AG04450 (cell line): ENCODE results near the gene SMAD3. TPM values are rescaled to one million over a fixed set of nuclear protein-coding genes. Genes with fewer than 3 reads are reported as not detected.
A peak's percentile ranks its signal among the peaks of the same experiment; 100 is the strongest.

Experiments
- CTCF ChIA-PET: fragments of 300-600, 350-600 bp; formaldehyde crosslinking; extraction: SDS; loops from one replicate; lab custom pipeline; 2022; ENCODE audit warnings: antibody characterized with exemption, inconsistent platforms; lab: Charles Lee
- POLR2A ChIA-PET: fragments of 350-600 bp; formaldehyde crosslinking; extraction: SDS; loops from one replicate; lab custom pipeline; 2021; ENCODE audit warnings: antibody characterized with exemption, inconsistent platforms; lab: Yijun Ruan, JAX
- DNase-seq: peaks from one replicate; pipeline ENCODE4 v3.0.0-alpha.2; 2011; ENCODE audit warnings: low read depth, low spot score
- H3K27ac ChIP-seq: one replicate; pipeline ENCODE4 v1.5.1; 2012; ENCODE audit warnings: low read depth, low read length, control low read depth
- H3K27me3 ChIP-seq: one replicate; pipeline ENCODE4 v1.6.0; 2012; ENCODE audit warnings: low read length; ENCODE audit not compliant: control insufficient read depth, insufficient read depth
- H3K4me3 ChIP-seq: 2 replicates; pipeline ENCODE4 v1.5.1; 2011; ENCODE audit warnings: mild to moderate bottlenecking, low read depth, low read length, control low read depth
- H3K9me3 ChIP-seq: 2 replicates; pipeline ENCODE4 v1.5.1; 2012; ENCODE audit warnings: low read length; ENCODE audit not compliant: control insufficient read depth, insufficient read depth
- polyA plus RNA-seq: library from polyadenylated mRNA; depleted of rRNA; stranded (reverse); fragments of >200 nt; gene quantifications from 2 replicates; pipeline ENCODE4 v1.2.3, GENCODE V29; 2011
- TF ChIP-seq, protein P1 (sequence below): IDR thresholded peaks from 2 replicates; pipeline ENCODE4 v1.5.1; 2011; ENCODE audit warnings: low read depth, low read length, control low read depth, inconsistent platforms

The SMAD3 gene
- polyA plus RNA-seq, 1 experiment, result 115 TPM

DNA sequence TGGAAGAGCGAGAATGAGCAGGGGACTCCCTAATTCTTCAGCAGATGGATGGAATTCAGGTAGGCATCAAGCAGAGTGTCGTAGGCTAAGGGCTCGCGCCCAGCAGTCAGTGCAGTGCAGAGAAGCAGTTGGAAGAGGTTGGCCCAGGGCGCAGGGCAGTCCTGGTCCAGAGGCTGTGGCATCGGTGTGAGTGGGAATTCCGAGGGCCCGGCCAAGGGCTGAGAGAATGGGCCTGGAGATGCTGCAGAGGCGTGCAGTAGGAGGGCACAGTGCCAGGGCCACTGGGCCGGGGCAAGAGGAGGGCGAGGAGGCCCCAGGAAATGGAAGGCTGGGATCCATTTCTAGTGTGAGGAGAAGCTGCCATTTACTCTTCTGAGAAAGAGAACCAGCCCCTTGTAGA is 114.6 kb downstream of the SMAD3 start:
- TF ChIP-seq, protein P1, sequence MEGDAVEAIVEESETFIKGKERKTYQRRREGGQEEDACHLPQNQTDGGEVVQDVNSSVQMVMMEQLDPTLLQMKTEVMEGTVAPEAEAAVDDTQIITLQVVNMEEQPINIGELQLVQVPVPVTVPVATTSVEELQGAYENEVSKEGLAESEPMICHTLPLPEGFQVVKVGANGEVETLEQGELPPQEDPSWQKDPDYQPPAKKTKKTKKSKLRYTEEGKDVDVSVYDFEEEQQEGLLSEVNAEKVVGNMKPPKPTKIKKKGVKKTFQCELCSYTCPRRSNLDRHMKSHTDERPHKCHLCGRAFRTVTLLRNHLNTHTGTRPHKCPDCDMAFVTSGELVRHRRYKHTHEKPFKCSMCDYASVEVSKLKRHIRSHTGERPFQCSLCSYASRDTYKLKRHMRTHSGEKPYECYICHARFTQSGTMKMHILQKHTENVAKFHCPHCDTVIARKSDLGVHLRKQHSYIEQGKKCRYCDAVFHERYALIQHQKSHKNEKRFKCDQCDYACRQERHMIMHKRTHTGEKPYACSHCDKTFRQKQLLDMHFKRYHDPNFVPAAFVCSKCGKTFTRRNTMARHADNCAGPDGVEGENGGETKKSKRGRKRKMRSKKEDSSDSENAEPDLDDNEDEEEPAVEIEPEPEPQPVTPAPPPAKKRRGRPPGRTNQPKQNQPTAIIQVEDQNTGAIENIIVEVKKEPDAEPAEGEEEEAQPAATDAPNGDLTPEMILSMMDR, result no peak
- ChIA-PET CTCF (no interaction called here), POLR2A (no interaction called here)
- H3K27ac ChIP-seq, result peak overlapping the region; percentile 98
- no peak overlapping the region for H3K4me3 ChIP-seq
- H3K9me3 ChIP-seq, result no peaks in the 10 kb centered on the region; the same call in 1 of the 2 replicates
- H3K27me3 ChIP-seq, result no peaks in the 10 kb centered on the region
- DNase-seq, result no peak

GRCh38 chr15:67180514-67181191 is 115.3 kb downstream of the SMAD3 start:
- Histone ChIP-seq H3K27me3 (no peaks in the 10 kb centered on the region), H3K27ac (peak overlapping the region; percentile 98), H3K9me3 (no peaks in the 10 kb centered on the region; the same call in 1 of the 2 replicates), H3K4me3 (no peak overlapping the region)
- CTCF ChIA-PET, result no interaction called here
- POLR2A ChIA-PET, result interaction anchor here (0.7 kb wide), 1 partner anchor 20 kb away, joined by 5 read pairs; no protein-coding TSS in a partner anchor
- no peak for DNase-seq
- TF ChIP-seq, protein P1, result no peak

GRCh38 chr15:67181221-67181639 is 115.8 kb downstream of the SMAD3 start:
- H3K27me3 ChIP-seq, result no peaks in the 10 kb centered on the region
- TF ChIP-seq, protein P1, result no peak
- H3K9me3 ChIP-seq, result no peaks in the 10 kb centered on the region
- DNase-seq, result no peak
- CTCF ChIA-PET, result no interaction called here
- H3K27ac ChIP-seq, result no peak overlapping the region
- H3K4me3 ChIP-seq, result no peak overlapping the region
- POLR2A ChIA-PET, result interaction anchor here (0.7 kb wide), 1 partner anchor 20 kb away, joined by 5 read pairs; no protein-coding TSS in a partner anchor

- POLR2A ChIA-PET, result interaction anchor here (0.6 to 1.4 kb wide), 6 partner anchors 16 to 98 kb away, joined by 3 to 8 read pairs (median 4); no protein-coding TSS in a partner anchor
- peak overlapping the region; percentile 80 for H3K27ac ChIP-seq
- TF ChIP-seq, protein P1, result no peak
- H3K9me3 ChIP-seq, result no peaks in the 10 kb centered on the region
- no peak for DNase-seq
- CTCF ChIA-PET, result interaction anchor here (0.6 kb wide), 1 partner anchor 133 kb away, joined by 3 read pairs; no protein-coding TSS in a partner anchor
- no peak overlapping the region for H3K4me3 ChIP-seq
- no peaks in the 10 kb centered on the region for H3K27me3 ChIP-seq
Measured at GRCh38 chr15:67183443-67184169, 118.2 kb downstream of the SMAD3 start.
